Measurements from ENCODE around the gene TRPM2.
A peak's percentile ranks its signal among the peaks of the same experiment; 100 is the strongest.

DNA sequence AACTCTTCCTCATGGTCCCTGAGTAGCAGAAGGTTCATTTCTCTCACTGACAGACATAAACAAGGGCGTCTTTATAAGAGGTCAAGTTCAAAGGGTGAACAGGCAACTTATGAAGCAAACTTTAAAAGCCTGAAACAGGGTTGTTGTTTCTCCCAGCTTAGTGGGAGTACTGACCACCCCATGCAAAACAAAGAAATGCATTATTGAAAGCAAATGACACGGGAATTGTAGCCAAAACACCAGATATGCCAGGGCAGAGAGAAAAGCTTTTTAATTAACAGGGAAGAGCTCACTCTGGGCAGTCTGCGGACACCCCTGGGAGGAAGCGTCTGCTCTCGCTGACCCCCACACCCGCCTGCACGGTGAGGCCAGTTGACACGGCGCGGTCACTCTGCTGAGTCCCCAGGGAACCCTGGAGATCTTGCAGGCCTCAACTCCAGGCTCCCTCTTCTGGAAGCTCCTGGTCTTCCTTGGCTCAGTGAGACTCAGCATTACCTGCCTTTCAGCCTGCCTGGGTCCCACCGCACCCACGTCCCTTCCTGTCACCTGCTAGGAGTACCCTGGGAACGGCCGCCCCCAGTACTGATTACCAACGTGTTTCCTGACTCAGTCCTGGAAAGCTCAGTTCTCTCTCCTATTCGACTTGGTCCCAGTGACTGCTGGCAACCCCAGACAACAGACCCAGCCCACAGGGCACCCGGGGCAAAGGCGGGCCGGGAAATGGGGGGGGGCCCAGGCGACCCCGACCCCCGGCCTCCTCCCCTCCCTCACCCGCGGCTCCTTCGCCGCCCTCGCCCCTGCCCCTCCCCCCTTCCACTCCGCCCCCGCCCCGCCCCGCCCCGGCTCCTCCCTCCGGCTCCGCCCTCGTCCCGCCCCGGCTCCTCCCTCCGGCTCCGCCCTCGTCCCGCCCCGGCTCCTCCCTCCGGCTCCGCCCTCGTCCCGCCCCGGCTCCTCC is 15.2 kb upstream of the TRPM2 start:
- TF ChIP-seq, protein P1, sequence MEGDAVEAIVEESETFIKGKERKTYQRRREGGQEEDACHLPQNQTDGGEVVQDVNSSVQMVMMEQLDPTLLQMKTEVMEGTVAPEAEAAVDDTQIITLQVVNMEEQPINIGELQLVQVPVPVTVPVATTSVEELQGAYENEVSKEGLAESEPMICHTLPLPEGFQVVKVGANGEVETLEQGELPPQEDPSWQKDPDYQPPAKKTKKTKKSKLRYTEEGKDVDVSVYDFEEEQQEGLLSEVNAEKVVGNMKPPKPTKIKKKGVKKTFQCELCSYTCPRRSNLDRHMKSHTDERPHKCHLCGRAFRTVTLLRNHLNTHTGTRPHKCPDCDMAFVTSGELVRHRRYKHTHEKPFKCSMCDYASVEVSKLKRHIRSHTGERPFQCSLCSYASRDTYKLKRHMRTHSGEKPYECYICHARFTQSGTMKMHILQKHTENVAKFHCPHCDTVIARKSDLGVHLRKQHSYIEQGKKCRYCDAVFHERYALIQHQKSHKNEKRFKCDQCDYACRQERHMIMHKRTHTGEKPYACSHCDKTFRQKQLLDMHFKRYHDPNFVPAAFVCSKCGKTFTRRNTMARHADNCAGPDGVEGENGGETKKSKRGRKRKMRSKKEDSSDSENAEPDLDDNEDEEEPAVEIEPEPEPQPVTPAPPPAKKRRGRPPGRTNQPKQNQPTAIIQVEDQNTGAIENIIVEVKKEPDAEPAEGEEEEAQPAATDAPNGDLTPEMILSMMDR (IDR thresholded peaks at IDR 0.05), result peak; percentile 23 to 43 (median 38)
- no peak for TF ChIP-seq POLR2A (IDR thresholded peaks at IDR 0.05)
